Duodenal mucosa (tissue), 2 donors: ENCODE measurements around the gene FBXL16.

Source experiments
- H3K27ac ChIP-seq: one replicate; pipeline ENCODE4 v1.7.0; 2013; ENCODE audit warnings: low read depth, low read length
- H3K27me3 ChIP-seq, 2 donors: one replicate each; pipeline ENCODE4 v1.7.0; 2013; ENCODE audit warnings: low read length in 2 of 2, control low read depth in 1 of 2; ENCODE audit not compliant: insufficient read depth in 2 of 2, control insufficient read depth in 1 of 2
- H3K36me3 ChIP-seq, 2 donors: one replicate each; pipeline ENCODE4 v1.7.0; 2013; ENCODE audit warnings: low read length in 2 of 2, control low read depth in 1 of 2; ENCODE audit not compliant: insufficient read depth in 2 of 2, control insufficient read depth in 1 of 2
- H3K4me1 ChIP-seq, 2 donors: one replicate each; pipeline ENCODE4 v1.7.0; 2013; ENCODE audit warnings: low read length in 2 of 2, control low read depth in 1 of 2; ENCODE audit not compliant: insufficient read depth in 2 of 2, control insufficient read depth in 1 of 2
- H3K4me3 ChIP-seq, 2 donors: one replicate each; pipeline ENCODE4 v1.7.0; 2013; ENCODE audit warnings: low read length in 2 of 2, low read depth in 1 of 2
- H3K9ac ChIP-seq, 2 donors: one replicate each; pipeline ENCODE4 v1.7.0; 2013; ENCODE audit warnings: low read length in 2 of 2, low read depth in 1 of 2
- H3K9me3 ChIP-seq, 2 donors: one replicate each; pipeline ENCODE4 v1.7.0; 2013; ENCODE audit warnings: low read length in 2 of 2, control low read depth in 1 of 2; ENCODE audit not compliant: control insufficient read depth in 1 of 2

FBXL16 gene

GRCh38 chr16:676565-676902 lies 29.1 kb downstream of the FBXL16 start:
- H3K4me1 ChIP-seq, result peaks cover 23 to 30% of the 10 kb centered on the region in 2 donors

DNA sequence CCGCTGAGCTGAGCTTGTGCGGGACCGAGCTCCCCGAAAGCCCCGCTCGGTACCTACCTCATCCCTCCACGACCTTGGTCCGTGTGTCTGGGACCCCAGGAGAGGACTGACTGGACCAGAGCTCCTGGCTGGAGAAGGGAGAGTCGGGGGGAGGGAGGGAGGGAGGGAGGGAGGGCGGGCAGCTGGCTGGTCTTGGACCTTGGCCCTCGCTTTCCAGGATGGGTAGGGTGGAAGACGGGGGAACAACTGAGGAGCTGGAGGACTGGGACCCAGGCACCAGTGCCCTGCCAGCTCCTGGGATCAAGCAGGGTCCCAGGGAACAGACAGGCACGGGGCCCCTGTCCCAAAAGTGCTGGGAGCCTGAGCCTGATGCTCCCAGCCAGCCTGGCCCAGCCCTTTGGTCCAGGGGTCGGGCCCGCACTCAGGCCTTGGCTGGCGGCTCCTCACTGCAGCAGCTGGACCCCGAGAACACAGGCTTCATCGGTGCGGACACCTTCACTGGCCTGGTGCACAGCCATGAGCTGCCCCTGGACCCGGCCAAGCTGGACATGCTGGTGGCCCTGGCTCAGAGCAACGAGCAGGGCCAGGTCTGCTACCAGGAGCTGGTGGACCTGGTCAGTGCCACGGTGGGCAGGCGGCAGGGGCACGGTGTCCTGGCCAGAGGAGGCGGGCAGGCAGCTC lies 29.6 kb downstream of the FBXL16 start:
- no peaks in the 10 kb centered on the region for H3K9me3 ChIP-seq
- peak overlapping the region in 1 of 2 donors; percentile 40 for H3K4me3 ChIP-seq
- peaks cover 18 to 25% of the 10 kb centered on the region in 2 donors for H3K4me1 ChIP-seq
- peak overlapping the region; percentile 43 to 51 for H3K9ac ChIP-seq
- no peak overlapping the region for H3K27ac ChIP-seq
- H3K36me3 ChIP-seq, result peaks cover 10 to 31% of the 10 kb centered on the region in 2 donors
- no peaks in the 10 kb centered on the region for H3K27me3 ChIP-seq

More at GRCh38 chr16:676565-676902, 29.1 kb downstream of the FBXL16 start:
- H3K4me3 ChIP-seq, result no peak overlapping the region
- no peaks in the 10 kb centered on the region for H3K27me3 ChIP-seq
- H3K9ac ChIP-seq, result peak overlapping the region in 1 of 2 donors; percentile 43
- no peaks in the 10 kb centered on the region for H3K9me3 ChIP-seq
- H3K27ac ChIP-seq, result no peak overlapping the region
- H3K36me3 ChIP-seq, result peaks cover 11 to 29% of the 10 kb centered on the region in 2 donors

DNA sequence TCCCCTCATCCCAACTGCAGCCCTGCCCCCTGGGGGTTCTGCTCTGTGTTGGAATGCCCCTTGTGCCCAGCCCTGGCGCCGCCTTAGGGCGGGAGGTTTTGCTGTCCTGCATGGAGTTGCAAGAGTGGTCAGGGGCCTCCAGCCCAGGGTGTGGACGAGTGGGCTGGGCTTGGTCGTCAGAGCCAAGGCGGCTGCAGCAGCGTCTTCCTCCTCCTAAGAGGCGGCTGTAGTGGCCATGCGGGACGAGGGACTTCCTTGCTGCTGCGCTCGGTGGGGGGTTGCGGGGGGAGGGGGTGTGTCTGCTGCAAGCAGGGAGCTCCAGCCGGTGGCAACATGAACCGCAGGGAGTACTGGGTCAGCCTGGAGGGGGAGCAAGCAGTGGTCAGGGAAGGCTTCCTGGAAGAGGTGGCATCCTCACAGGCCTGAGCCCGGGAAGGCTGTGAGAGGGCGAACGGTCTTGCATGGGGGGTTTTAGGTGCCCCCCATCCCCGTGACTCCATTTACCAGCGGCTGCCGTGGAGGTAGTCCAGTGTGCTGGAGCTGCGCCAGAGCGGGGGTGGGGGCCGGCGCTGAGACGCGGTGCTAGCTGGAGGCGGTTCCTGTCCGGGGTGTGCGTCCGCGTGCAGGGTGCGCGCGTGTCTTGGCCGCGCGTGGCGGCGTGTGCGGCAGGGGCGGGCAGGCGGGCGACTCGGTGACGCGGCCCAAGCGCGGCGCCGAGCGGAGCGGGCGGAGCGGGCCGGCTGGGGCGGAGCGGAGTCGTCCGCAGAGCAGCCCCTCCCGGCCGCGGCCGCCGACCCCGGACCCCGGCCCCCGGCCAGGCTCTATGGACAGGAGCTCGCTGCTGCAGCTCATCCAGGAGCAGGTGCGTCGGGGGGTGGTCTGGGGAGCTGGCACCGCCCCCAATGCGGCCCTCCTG lies 30.4 kb downstream of the FBXL16 start, which contains the start of gene RHBDL1:
TSS of gene RHBDL1 (plus strand) at position 704 of the 916 bp plus-strand sequence. CDS start at position 824, 120 bp downstream.
- peaks cover 17 to 39% of the 10 kb centered on the region in 2 donors for H3K36me3 ChIP-seq
- H3K27me3 ChIP-seq, result no peaks in the 10 kb centered on the region
- H3K9ac ChIP-seq, result peak within 1 kb of the TSS; percentile 43 to 51
- H3K27ac ChIP-seq, result no peak within 1 kb of the TSS
- peaks cover 15 to 22% of the 10 kb centered on the region in 2 donors for H3K4me1 ChIP-seq
- H3K9me3 ChIP-seq, result no peaks in the 10 kb centered on the region
- peak within 1 kb of the TSS; percentile 40 to 57 for H3K4me3 ChIP-seq

- H3K36me3 ChIP-seq, result peaks cover 22 to 48% of the 10 kb centered on the region in 2 donors
- H3K9me3 ChIP-seq, result no peaks in the 10 kb centered on the region
- H3K27me3 ChIP-seq, result no peaks in the 10 kb centered on the region
- H3K9ac ChIP-seq, result no peak overlapping the region
- H3K4me3 ChIP-seq, result no peak overlapping the region
- H3K27ac ChIP-seq, result no peak overlapping the region
- peaks cover 17 to 22% of the 10 kb centered on the region in 2 donors for H3K4me1 ChIP-seq
Measured at GRCh38 chr16:674214-674881, 31.3 kb downstream of the FBXL16 start.

GRCh38 chr16:673399-673991 lies 32.1 kb downstream of the FBXL16 start:
- Histone ChIP-seq H3K36me3 (peaks cover 22 to 49% of the 10 kb centered on the region in 2 donors), H3K9ac (no peak overlapping the region), H3K9me3 (no peaks in the 10 kb centered on the region), H3K4me3 (no peak overlapping the region), H3K4me1 (peaks cover 24 to 31% of the 10 kb centered on the region in 2 donors), H3K27me3 (no peaks in the 10 kb centered on the region), H3K27ac (no peak overlapping the region)

- Histone ChIP-seq H3K36me3 (peaks cover 22 to 49% of the 10 kb centered on the region in 2 donors), H3K4me1 (peaks cover 24 to 31% of the 10 kb centered on the region in 2 donors), H3K9ac (no peak overlapping the region), H3K9me3 (no peaks in the 10 kb centered on the region), H3K27me3 (no peaks in the 10 kb centered on the region), H3K27ac (no peak overlapping the region), H3K4me3 (no peak overlapping the region)
Measured at GRCh38 chr16:672851-673250, 32.8 kb downstream of the FBXL16 start.

DNA sequence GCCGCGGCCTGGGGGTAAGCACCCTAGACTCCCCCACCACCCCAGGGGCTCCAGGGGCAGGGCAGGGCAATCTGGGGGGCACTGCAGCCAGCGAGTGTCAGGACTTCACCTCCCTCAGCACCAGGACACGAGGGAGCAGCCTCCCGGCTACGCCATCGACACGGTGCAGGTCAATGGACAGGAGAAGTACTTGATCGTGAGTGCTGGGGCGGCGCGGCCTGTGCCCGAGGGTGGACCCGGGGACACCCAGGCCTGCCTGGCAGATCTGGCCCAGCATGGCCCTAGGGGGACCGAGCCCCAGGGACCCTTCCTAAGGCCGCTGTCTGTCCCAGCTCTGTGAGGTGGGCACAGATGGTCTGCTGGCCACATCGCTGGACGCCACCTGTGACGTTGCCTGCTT lies 33.2 kb downstream of the FBXL16 start:
- Histone ChIP-seq H3K9ac (no peak overlapping the region), H3K4me1 (peaks cover 28 to 35% of the 10 kb centered on the region in 2 donors), H3K4me3 (no peak overlapping the region), H3K36me3 (peaks cover 22 to 49% of the 10 kb centered on the region in 2 donors), H3K27me3 (no peaks in the 10 kb centered on the region), H3K9me3 (no peaks in the 10 kb centered on the region), H3K27ac (no peak overlapping the region)

- Histone ChIP-seq H3K4me3 (no peak overlapping the region), H3K9ac (no peak overlapping the region), H3K27me3 (no peaks in the 10 kb centered on the region), H3K27ac (no peak overlapping the region), H3K4me1 (peaks cover 26 to 29% of the 10 kb centered on the region in 2 donors), H3K9me3 (no peaks in the 10 kb centered on the region), H3K36me3 (peaks cover 22 to 49% of the 10 kb centered on the region in 2 donors)
Measured at GRCh38 chr16:671353-672131, 34.1 kb downstream of the FBXL16 start.
